Epithelial cell of esophagus (primary cell): Measurements from ENCODE around the gene SERHL2.
"Not testable (repeated sequence)": the region's sequence is repeated elsewhere in the genome, so short reads cannot be mapped to it uniquely, and the experiment has no call there.

Experiments
- DNase-seq: peaks from one replicate; pipeline ENCODE4 v3.0.0; 2010; ENCODE audit warnings: low read depth
- H3K4me3 ChIP-seq: 2 replicates; pipeline ENCODE4 v1.5.1; 2011; ENCODE audit warnings: mild to moderate bottlenecking, low read length, control low read depth
- TF ChIP-seq, protein P1 (sequence below): IDR thresholded peaks from 2 replicates; pipeline ENCODE4 v1.5.1; 2011; ENCODE audit warnings: low read depth, mild to moderate bottlenecking, low read length, control low read depth, inconsistent platforms; ENCODE audit not compliant: insufficient read depth; ENCODE audit errors: missing control alignments

Gene SERHL2

DNA sequence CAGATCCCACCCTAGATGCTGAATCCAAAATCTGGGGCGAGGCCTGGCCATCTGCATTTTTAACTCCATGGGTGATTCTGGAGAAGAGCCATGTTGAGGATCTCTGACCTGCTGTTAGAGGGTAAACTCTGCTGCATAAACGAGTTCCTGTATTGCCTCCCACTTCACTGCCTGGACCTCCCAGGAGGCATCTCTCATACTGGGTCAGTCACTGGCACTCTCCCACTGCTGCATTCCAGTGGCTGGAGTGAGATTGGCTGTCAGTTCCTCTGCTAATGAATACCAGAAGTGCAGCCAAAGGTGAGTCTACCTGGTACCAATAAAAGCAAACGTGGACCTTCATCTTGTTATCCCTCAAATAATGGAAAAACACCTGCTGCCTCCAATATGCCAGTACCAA, 50.6 kb downstream of the SERHL2 start:
- DNase-seq, result no peak
- TF ChIP-seq, protein P1, sequence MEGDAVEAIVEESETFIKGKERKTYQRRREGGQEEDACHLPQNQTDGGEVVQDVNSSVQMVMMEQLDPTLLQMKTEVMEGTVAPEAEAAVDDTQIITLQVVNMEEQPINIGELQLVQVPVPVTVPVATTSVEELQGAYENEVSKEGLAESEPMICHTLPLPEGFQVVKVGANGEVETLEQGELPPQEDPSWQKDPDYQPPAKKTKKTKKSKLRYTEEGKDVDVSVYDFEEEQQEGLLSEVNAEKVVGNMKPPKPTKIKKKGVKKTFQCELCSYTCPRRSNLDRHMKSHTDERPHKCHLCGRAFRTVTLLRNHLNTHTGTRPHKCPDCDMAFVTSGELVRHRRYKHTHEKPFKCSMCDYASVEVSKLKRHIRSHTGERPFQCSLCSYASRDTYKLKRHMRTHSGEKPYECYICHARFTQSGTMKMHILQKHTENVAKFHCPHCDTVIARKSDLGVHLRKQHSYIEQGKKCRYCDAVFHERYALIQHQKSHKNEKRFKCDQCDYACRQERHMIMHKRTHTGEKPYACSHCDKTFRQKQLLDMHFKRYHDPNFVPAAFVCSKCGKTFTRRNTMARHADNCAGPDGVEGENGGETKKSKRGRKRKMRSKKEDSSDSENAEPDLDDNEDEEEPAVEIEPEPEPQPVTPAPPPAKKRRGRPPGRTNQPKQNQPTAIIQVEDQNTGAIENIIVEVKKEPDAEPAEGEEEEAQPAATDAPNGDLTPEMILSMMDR, result no peak
- no peak overlapping the region for H3K4me3 ChIP-seq

- not testable (repeated sequence) for H3K4me3 ChIP-seq, DNase-seq
These were observed 53.9 kb downstream of the SERHL2 start for GRCh38 chr22:42607641-42608040.

DNA sequence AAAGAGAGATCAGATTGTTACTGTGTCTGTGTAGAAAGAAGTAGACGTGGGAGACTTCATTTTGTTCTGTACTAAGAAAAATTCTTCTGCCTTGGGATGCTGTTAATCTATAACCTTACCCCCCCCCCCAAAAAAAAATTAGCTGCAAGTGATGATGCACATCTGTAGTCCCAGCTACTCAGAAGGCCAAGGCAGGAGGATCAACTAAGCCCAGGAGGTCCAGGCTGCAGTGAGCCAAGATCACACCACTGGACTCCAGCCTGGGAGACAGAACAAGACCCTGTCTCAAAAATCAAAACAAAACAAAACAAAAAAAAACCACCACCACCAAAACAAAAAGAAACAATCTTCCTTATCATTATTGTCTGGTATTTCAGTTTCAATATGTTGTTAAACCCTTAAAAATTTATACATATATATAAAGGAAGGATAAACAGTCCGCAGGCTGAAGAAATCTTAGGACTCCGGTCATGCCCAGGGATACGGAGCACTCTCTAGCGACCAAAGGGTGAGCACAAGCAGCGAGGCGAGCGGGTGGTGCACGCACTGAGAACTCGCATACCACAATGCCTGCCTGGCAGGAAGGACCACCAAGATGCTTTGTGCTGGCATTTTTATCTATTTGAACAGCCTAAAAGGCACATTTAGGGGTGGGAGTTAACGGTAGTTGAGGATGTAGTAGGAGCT, 54.5 kb downstream of the SERHL2 start:
- no peak for DNase-seq

DNA sequence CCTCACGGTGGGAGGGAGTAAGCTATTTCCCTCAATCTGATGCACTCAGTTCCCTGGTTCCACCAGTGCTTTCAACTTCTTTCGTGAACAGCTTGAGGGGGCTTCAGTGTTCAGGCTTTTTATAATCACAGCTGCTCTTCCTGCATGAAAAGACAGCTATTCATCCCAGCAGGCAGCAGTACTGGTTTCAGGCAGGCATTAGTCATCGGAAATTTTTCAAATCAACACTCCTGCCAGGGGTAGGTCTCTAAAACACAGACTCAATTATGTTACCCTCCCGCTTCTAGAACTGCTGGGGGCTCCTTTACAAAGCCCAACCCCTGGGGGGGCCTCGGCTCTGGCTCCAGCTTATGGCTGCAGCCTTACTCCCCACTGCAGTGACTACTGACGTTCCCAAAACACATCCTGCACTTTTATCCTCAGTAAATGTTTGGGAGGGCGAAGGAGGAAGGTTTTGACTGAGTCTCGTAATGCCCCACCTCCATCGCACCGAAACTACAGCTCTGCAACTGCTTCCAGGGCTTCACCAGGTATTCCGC, 55.1 kb downstream of the SERHL2 start:
- no peak overlapping the region for H3K4me3 ChIP-seq
- peak; percentile 77 for DNase-seq
- TF ChIP-seq, protein P1, result peak; percentile 1

More for the DNA sequence above, 54.5 kb downstream of the SERHL2 start:
- TF ChIP-seq, protein P1, result no peak
- no peak overlapping the region for H3K4me3 ChIP-seq

- H3K4me3 ChIP-seq, result no peak overlapping the region
- TF ChIP-seq, protein P1, result no peak
- DNase-seq, result no peak
These were observed 56.4 kb downstream of the SERHL2 start for GRCh38 chr22:42610186-42610585.

DNA sequence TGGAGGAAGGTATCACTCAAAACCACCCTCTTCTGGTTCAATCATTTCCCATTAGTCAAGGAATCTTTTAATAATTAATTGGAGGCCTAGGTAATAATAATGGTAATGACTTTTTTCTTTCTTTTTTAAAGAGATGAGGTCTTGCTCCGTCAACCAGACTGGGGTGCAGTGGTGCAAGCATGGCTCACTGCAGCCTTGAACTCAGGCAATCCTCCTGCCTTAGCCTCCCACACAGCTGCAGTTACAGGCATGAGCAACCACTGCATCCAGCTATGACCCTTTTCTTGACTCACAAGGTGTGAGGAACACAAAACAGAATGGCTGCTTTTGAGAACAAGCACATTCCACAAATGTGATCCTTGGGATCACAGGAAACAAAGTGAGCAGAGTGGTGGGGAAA, 57.3 kb downstream of the SERHL2 start:
- peak; percentile 33 for DNase-seq
- TF ChIP-seq, protein P1, result no peak
- H3K4me3 ChIP-seq, result no peak overlapping the region

GRCh38 chr22:42612336-42612735, 58.6 kb downstream of the SERHL2 start:
- no peak overlapping the region for H3K4me3 ChIP-seq
- TF ChIP-seq, protein P1, result no peak
- no peak for DNase-seq
